Stimulated activated CD8-positive, alpha-beta memory T cell treated with anti-CD3 and anti-CD28 coated beads, Interleukin-4, amount 100 ng/mL, for 4 hours (primary cell): ENCODE results near the gene TFEB.

Source experiments
- DNase-seq, 2 donors: peaks; one replicate each; pipeline ENCODE4 v3.0.0-alpha.2; 2020; ENCODE audit warnings: low read depth in 2 of 2, low spot score in 1 of 2

The TFEB gene

GRCh38 chr6:41692080-41692675 is 43.2 kb downstream of the TFEB start:
- DNase-seq: no peak

DNA sequence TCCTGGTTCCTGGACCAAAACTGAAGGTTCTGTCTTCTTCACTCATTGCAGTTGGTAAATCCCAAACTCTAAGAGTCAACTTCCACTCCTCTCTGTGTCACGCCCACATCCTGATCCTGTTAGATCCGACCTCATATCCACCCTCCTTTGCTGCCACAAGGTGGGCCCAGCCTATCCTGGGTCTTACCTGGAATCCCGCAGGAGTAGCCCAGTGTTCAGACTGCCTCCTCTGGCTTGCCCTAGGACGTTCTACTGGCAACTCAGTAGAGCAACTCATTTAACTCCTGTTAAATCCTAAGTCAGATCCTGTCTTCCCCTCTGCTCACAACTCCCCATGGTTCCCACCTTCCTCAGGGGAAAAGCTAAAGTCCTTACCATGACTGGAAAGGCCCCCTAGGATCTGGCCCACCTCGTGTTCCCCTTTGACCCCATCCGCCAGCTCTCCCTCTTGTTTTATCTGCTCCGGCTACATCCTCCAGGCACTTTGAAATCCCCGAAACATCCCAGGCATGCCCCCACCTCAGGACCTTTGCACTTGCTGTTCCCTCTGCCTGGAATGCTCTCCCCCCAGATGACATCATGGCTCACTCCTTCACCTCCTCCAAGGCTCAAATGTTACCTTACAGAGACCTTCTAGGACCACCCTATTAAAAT is 43.9 kb downstream of the TFEB start:
- no peak for DNase-seq

DNA sequence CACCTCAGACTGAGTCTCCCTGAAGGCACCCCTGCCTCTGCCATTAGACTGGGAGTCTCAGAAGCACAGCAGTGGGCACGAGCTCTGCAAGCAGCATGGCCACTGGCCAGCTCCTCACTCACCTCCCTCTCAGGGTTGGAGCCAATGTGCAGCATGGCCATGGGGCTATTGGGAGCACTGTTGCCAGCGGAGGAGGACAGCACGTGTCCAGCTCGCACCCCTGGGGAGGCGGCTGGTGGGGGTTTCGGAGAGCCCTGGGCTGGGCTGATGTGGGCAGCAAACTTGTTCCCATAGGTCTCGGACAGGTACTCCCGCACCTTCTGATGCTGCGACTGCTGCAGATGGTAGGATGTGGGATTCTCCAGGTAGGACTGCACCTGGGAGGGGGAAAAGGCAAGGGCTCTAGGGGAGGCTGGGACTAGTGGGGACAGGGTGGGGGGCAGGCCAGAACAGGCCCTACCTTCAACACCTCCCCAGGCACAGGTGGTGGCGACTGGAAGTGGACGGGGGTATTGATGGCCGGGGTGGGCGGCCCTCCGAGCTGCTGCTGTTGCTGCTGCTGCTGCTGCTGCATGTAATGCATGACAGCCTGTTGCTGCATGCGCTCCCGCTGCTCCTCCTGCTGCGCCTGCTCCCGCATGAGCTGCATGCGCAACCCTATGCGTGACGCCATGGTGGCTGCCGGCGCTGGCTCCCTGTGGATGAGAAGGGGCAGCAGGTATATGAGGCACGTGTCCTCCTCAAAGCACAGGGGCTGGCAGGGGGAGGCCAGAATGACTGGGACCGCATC is 44.7 kb downstream of the TFEB start:
- no peak for DNase-seq

GRCh38 chr6:41689171-41690008 is 46.0 kb downstream of the TFEB start:
- no peak for DNase-seq

- no peak for DNase-seq
Observed at GRCh38 chr6:41688256-41688965, 47.0 kb downstream of the TFEB start.

- DNase-seq: no peak
Observed at GRCh38 chr6:41687501-41688175, 47.8 kb downstream of the TFEB start.

GRCh38 chr6:41685641-41686380 is 49.6 kb downstream of the TFEB start:
- no peak for DNase-seq

- DNase-seq: no peak
Observed at GRCh38 chr6:41684311-41685180, 50.9 kb downstream of the TFEB start.

- DNase-seq: peak; percentile 50 to 51
Observed at GRCh38 chr6:41683523-41684310, 51.7 kb downstream of the TFEB start.

- DNase-seq: no peak
Observed at GRCh38 chr6:41683273-41683522, 52.2 kb downstream of the TFEB start.

DNA sequence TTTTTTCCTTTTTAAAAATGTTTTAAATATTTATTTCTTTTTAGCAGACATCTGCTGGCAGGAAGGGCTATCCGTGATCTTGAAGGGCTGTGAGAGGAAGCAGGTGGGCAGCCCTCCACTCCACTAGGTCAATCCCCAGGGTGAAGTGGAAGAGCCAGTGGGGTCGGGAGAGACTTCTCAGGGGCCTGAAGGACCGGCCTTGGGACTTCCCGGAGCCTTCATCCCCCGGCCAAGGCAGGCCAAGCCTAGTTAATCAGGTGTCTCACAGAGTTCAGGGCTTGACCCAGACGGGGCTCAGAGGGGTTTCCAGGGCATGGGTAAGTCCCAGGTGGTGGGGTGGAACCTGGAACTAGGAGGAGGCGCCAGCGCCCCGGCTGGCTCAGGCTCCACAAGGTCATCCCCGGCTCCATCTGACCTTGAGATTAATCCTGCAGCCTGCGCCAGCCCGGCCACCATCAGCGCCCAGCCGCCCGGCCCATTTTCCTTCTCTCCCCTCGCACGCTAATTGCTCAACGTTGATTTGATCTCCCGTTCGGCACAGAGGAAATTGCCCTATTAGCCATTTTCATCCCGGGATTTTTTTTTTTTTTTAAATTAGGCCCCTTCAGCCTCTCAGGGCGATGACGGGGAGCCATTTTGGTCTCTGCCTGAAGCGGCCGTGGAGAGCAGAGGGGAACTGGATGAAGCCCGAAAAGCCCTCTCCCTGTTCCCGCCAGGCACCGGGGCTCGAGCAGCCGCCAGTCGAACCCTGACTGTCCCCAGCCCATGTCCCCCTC is 52.7 kb downstream of the TFEB start:
- DNase-seq: no peak

DNA sequence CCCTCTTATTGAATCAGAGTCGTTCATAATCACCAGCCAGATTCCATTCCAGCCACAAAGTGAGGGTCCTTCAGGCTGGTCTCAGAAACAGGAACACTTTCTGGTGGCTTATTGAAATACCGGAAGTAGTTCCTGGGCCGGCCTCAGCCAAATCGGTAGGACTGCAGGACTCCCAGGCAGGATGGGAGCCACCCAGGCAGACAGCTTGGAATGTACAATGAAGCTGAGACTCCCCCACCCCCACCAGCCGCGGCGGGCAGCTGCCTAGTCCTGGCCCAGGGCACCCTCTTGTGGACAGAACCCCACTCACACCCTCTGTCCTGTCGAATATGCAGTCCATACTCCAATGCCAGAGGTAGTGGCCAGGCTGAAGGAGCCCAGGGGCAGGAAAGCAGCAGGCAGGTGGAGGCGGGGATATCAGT is 53.3 kb downstream of the TFEB start:
- peak; percentile 25 to 39 for DNase-seq

- no peak for DNase-seq
Observed at GRCh38 chr6:41680182-41680965, 55.0 kb downstream of the TFEB start.

DNA sequence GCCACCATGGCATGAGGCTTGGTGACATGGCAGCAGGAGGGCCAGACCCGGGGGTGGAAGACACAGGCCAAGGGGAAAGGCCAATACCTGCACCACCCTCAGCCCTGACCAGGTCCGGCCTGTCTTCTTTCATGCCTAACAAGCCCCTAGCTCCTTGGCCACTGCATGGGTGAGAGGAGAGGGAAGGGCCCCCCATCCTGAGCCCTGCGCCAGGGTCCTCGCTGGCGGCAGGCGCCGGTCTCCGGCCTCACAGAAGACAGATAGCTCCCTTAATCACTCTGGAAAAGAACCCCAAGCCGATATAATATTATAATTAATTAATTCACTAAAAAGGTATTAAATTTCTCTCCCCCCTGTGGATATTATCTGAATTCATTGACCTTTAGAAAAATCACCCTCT is 55.7 kb downstream of the TFEB start:
- DNase-seq: no peak

GRCh38 chr6:41678511-41679084 is 56.8 kb downstream of the TFEB start:
- DNase-seq: no peak
